WERI-Rb-1 (cell line): ENCODE results near the gene ESF1.

Source experiments
- DNase-seq: peaks from one replicate; pipeline ENCODE4 v3.0.0-alpha.2; 2020
- H3K27ac ChIP-seq: fragments of 250-450 bp; sonication (Bioruptor Pico); 2 replicates; pipeline ENCODE4 v1.5.1; 2020; ENCODE audit warnings: mild to moderate bottlenecking, moderate library complexity
- H3K27me3 ChIP-seq: fragments of 250-450 bp; sonication (Bioruptor Pico); 2 replicates; pipeline ENCODE4 v1.5.1; 2021; ENCODE audit warnings: mild to moderate bottlenecking, low read depth, moderate library complexity; ENCODE audit not compliant: insufficient read depth, severe bottlenecking
- H3K36me3 ChIP-seq: fragments of 250-450 bp; sonication (Bioruptor Pico); 2 replicates; pipeline ENCODE4 v1.5.1; 2020; ENCODE audit warnings: mild to moderate bottlenecking, moderate library complexity
- H3K4me3 ChIP-seq: 2 replicates; pipeline ENCODE4 v1.5.1; 2011; ENCODE audit warnings: low read depth, mild to moderate bottlenecking, control low read depth, low read length
- H3K9me3 ChIP-seq: fragments of 250-450 bp; sonication (Bioruptor Pico); 2 replicates; pipeline ENCODE4 v1.5.1; 2021; ENCODE audit warnings: mild to moderate bottlenecking, moderate library complexity; ENCODE audit not compliant: severe bottlenecking
- TF ChIP-seq, protein P1 (sequence below): IDR thresholded peaks from 2 replicates; pipeline ENCODE4 v1.5.1; 2011; ENCODE audit warnings: low read depth, mild to moderate bottlenecking, control low read depth, inconsistent platforms, low read length

The ESF1 gene

DNA sequence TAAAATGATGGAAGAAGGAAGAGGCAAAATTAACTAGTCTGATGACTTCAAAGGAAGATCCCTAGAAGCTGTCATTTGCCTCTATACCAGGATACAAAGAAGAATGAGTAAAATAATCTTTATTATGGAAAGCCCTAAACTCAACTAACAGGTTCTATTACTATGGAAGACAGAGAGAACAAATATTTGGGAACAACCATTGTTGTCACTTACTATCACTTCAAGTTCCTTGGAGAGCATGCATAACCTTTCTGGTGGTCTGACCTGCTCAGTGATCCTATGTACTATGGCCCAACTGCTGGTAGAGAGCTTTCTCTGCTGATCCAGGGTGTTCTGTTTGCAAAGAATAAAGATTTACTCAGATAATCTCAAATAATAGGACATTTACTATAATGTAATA lies 83.2 kb downstream of the ESF1 start:
- Histone ChIP-seq H3K27me3 (no peaks in the 10 kb centered on the region), H3K27ac (no peak overlapping the region), H3K36me3 (no peaks in the 10 kb centered on the region), H3K9me3 (no peaks in the 10 kb centered on the region), H3K4me3 (no peak overlapping the region)
- TF ChIP-seq, protein P1, sequence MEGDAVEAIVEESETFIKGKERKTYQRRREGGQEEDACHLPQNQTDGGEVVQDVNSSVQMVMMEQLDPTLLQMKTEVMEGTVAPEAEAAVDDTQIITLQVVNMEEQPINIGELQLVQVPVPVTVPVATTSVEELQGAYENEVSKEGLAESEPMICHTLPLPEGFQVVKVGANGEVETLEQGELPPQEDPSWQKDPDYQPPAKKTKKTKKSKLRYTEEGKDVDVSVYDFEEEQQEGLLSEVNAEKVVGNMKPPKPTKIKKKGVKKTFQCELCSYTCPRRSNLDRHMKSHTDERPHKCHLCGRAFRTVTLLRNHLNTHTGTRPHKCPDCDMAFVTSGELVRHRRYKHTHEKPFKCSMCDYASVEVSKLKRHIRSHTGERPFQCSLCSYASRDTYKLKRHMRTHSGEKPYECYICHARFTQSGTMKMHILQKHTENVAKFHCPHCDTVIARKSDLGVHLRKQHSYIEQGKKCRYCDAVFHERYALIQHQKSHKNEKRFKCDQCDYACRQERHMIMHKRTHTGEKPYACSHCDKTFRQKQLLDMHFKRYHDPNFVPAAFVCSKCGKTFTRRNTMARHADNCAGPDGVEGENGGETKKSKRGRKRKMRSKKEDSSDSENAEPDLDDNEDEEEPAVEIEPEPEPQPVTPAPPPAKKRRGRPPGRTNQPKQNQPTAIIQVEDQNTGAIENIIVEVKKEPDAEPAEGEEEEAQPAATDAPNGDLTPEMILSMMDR, result no peak
- DNase-seq, result no peak

DNA sequence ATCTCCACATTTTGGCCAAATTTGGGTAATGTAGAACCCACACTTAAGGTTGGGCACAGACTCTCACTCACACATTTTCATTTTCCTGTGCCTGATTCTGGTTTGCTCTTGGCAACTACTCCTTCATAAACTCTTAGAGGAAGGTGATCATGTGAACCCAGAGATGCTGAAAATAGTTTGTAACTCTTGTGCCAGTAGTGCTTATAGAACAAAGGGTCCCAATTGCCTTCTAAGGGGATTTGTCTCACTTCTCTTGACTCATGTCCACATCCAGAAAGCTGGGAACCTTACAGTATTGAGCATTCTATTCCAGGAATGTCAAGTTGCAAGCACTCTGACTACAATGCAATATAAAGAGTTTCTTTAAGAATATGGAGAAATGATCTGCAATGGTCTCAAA lies 84.0 kb downstream of the ESF1 start:
- Histone ChIP-seq H3K27me3 (no peaks in the 10 kb centered on the region), H3K4me3 (no peak overlapping the region), H3K36me3 (no peaks in the 10 kb centered on the region), H3K9me3 (no peaks in the 10 kb centered on the region), H3K27ac (no peak overlapping the region)
- TF ChIP-seq, protein P1, result no peak
- no peak for DNase-seq

DNA sequence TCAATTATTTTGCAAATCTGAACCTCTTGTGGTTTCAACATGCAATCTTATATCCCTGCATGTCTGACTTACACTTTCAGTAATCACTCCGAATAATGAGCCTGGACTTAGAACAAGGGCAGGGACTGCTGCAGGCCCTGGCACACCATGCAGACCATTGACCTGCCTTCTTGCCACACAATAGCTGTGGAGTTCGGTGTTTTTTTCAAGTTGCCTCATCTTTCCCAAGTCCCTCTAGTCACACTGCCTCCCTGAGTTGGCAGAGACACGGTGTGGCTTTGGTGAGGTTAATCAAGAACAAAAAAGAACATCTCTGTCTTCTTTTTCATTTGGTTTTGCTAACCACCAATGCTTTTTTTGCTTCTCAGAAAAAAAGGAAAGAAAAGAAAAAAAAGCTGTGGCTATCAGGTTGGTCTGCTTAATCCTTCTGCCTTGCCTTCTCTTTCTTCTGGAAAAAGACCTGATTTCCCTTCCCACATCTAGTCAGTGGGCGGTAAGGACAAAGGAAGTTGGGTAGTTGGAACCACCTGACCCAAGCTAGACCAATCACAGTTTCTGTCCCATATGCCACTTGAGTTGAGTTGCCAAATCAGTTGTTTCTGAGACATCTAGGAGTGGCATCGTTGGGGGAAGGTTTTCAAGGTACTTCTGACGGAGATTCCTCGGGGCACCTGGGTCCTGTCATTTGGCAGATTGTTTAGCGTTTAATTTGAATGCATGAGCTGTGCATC lies 90.1 kb downstream of the ESF1 start:
- Histone ChIP-seq H3K36me3 (no peaks in the 10 kb centered on the region), H3K27me3 (no peaks in the 10 kb centered on the region), H3K9me3 (no peaks in the 10 kb centered on the region), H3K27ac (no peak overlapping the region), H3K4me3 (no peak overlapping the region)
- TF ChIP-seq, protein P1, result no peak
- no peak for DNase-seq

DNA sequence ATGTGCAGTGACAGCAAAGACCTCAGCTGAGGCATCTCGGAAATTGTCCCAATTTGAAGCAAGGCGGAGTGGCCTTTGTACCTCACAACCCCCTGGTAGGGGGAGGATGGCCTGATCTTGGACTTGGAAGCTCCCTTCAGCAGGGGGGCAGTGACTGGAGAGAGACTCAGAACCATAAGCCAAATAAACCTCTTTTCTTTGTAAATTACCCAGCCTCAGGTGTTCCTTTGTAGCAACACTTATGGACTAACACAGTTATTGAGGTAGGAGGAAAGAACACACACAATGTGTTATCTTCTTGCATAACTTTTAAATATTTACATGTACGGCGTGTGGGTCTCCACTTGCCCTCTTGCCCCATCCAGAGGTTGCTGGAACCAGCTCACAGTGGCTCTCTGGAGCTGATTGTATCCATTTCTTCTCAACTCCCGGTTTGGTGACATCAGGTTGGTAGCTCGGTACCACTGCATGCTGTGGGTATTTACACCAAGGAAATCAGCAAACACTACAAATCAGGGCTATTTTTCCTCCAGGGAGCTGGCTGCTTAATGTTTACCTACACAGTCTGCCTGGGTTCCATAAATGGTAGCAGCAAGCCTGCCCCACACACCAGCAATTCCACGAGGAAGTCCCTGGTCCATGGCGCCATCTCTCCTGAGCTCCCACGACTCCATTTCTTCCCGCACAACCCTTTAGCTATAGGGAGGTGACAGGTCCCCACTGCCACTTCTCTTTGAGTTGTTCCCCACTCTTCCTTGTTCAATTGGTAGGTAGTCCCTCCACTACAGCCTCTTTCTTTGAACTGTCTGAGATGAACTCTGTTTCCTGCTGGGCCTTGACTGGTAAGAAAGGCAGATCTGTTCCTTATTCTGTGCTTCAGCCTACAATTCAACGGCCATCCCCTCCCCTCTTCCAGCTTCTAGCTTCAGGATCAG lies 91.7 kb downstream of the ESF1 start:
- Histone ChIP-seq H3K9me3 (no peaks in the 10 kb centered on the region), H3K27ac (no peak overlapping the region), H3K36me3 (no peaks in the 10 kb centered on the region), H3K4me3 (no peak overlapping the region), H3K27me3 (no peaks in the 10 kb centered on the region)
- no peak for DNase-seq
- TF ChIP-seq, protein P1, result no peak

DNA sequence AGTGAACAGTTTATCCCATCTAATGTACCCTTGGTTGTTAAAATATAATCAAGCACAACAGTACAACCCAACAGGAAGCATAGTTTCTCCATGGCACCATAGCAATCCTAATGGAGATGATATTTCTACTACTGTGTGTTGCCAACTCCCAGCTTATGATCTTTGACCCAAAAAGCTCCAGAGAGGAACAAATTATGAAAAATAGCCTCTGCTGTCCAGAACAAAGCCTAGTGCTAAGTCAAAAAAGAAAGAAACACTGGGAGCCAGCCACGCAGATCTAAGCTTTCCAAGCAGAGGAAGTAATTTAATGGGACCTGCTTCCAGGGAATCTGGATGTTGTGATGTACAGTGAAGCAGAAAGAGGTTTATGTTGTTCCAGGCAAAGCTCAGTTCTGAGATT lies 93.8 kb downstream of the ESF1 start:
- Histone ChIP-seq H3K27ac (no peak overlapping the region), H3K9me3 (no peaks in the 10 kb centered on the region), H3K27me3 (no peaks in the 10 kb centered on the region), H3K36me3 (no peaks in the 10 kb centered on the region), H3K4me3 (no peak overlapping the region)
- TF ChIP-seq, protein P1, result no peak
- no peak for DNase-seq
